HEK293 (cell line): ENCODE measurements around the gene FCHSD1.

Source experiments
- ATF2 ChIP-seq: fragments of 450-650 bp; formaldehyde crosslinking; IDR thresholded peaks from 2 replicates; pipeline ENCODE4 v1.5.1; 2016; ENCODE audit warnings: missing biosample characterization, missing genetic modification characterization, low read depth
- BCL11A ChIP-seq: fragments of 450-650 bp; formaldehyde crosslinking; IDR thresholded peaks from 2 replicates; pipeline ENCODE4 v1.5.1; 2016; ENCODE audit warnings: low read depth, missing biosample characterization, missing genetic modification characterization
- EGR2 ChIP-seq: fragments of 450-650 bp; formaldehyde crosslinking; IDR thresholded peaks from 2 replicates; pipeline ENCODE4 v1.5.1; 2016; ENCODE audit warnings: low read depth, missing biosample characterization, missing genetic modification characterization
- GLI2 ChIP-seq: fragments of 450-650 bp; formaldehyde crosslinking; IDR thresholded peaks from 2 replicates; pipeline ENCODE4; 2017; ENCODE audit warnings: missing biosample characterization, missing genetic modification characterization, low read depth, borderline replicate concordance
- GLIS2 ChIP-seq: fragments of 450-650 bp; formaldehyde crosslinking; IDR thresholded peaks from 2 replicates; pipeline ENCODE4 v1.5.1; 2016; ENCODE audit warnings: missing biosample characterization, missing genetic modification characterization
- KLF10 ChIP-seq: fragments of 450-650 bp; IDR thresholded peaks from 2 replicates; pipeline ENCODE4 v1.5.1; 2018; ENCODE audit warnings: missing biosample characterization, mild to moderate bottlenecking, missing genetic modification characterization
- KLF16 ChIP-seq: fragments of 450-650 bp; formaldehyde crosslinking; IDR thresholded peaks from 2 replicates; pipeline ENCODE4 v1.5.1; 2017; ENCODE audit warnings: missing biosample characterization, missing genetic modification characterization
- KLF7 ChIP-seq: fragments of 450-650 bp; formaldehyde crosslinking; IDR thresholded peaks from 2 replicates; pipeline ENCODE4 v1.5.1; 2016; ENCODE audit warnings: missing biosample characterization, missing genetic modification characterization, borderline replicate concordance
- KLF8 ChIP-seq: fragments of 450-650 bp; formaldehyde crosslinking; IDR thresholded peaks from 2 replicates; pipeline ENCODE4 v1.5.1; 2016; ENCODE audit warnings: missing biosample characterization, missing genetic modification characterization
- OVOL3 ChIP-seq: fragments of 450-650 bp; formaldehyde crosslinking; IDR thresholded peaks from 2 replicates; pipeline ENCODE4 v1.5.1; 2016; ENCODE audit warnings: missing biosample characterization, missing genetic modification characterization
- PATZ1 ChIP-seq: fragments of 450-650 bp; formaldehyde crosslinking; IDR thresholded peaks from 2 replicates; pipeline ENCODE4 v1.5.1; 2016; ENCODE audit warnings: missing biosample characterization, missing genetic modification characterization
- PRDM6 ChIP-seq: fragments of 450-650 bp; formaldehyde crosslinking; IDR thresholded peaks from 2 replicates; pipeline ENCODE4 v1.5.1; 2017; ENCODE audit warnings: missing biosample characterization, missing genetic modification characterization
- SETDB1 ChIP-seq: IDR thresholded peaks from one replicate; pipeline ENCODE4 v1.6.1; 2017; ENCODE audit warnings: mild to moderate bottlenecking, low read length, moderate library complexity, mixed read lengths; ENCODE audit not compliant: insufficient read length
- SP7 ChIP-seq: fragments of 450-650 bp; formaldehyde crosslinking; IDR thresholded peaks from 2 replicates; pipeline ENCODE4 v1.5.1; 2016; ENCODE audit warnings: missing biosample characterization, missing genetic modification characterization
- ZBTB20 ChIP-seq: fragments of 450-650 bp; formaldehyde crosslinking; IDR thresholded peaks from 2 replicates; pipeline ENCODE4 v1.5.1; 2016; ENCODE audit warnings: missing biosample characterization, missing genetic modification characterization
- ZFP3 ChIP-seq: fragments of 450-650 bp; formaldehyde crosslinking; IDR thresholded peaks from 2 replicates; pipeline ENCODE4 v1.5.1; 2016; ENCODE audit warnings: low read depth, missing biosample characterization, missing genetic modification characterization
- ZFP37 ChIP-seq: fragments of 450-650 bp; formaldehyde crosslinking; IDR thresholded peaks from 2 replicates; pipeline ENCODE4 v1.5.1; 2016; ENCODE audit warnings: missing biosample characterization, missing genetic modification characterization
- ZIC2 ChIP-seq: fragments of 450-650 bp; formaldehyde crosslinking; IDR thresholded peaks from 2 replicates; pipeline ENCODE4 v1.5.1; 2016; ENCODE audit warnings: missing biosample characterization, missing genetic modification characterization
- ZNF121 ChIP-seq: fragments of 450-650 bp; formaldehyde crosslinking; IDR thresholded peaks from 2 replicates; pipeline ENCODE4 v1.5.1; 2016; ENCODE audit warnings: missing biosample characterization, missing genetic modification characterization
- ZNF2 ChIP-seq: fragments of 450-650 bp; formaldehyde crosslinking; IDR thresholded peaks from 2 replicates; pipeline ENCODE4 v1.5.1; 2016; ENCODE audit warnings: missing biosample characterization, missing genetic modification characterization
- ZNF221 ChIP-seq: fragments of 450-650 bp; formaldehyde crosslinking; IDR thresholded peaks from 2 replicates; pipeline ENCODE4 v1.5.1; 2017; ENCODE audit warnings: missing biosample characterization, missing genetic modification characterization, borderline replicate concordance
- ZNF23 ChIP-seq: fragments of 450-650 bp; formaldehyde crosslinking; IDR thresholded peaks from 2 replicates; pipeline ENCODE4 v1.5.1; 2016; ENCODE audit warnings: missing biosample characterization, missing genetic modification characterization, borderline replicate concordance
- ZNF335 ChIP-seq: fragments of 450-650 bp; formaldehyde crosslinking; conservative IDR thresholded peaks from 2 replicates; pipeline ENCODE4 v1.5.1; 2016; ENCODE audit warnings: missing biosample characterization, missing genetic modification characterization
- ZNF362 ChIP-seq: fragments of 450-650 bp; formaldehyde crosslinking; IDR thresholded peaks from 2 replicates; pipeline ENCODE4 v1.5.1; 2016; ENCODE audit warnings: missing biosample characterization, missing genetic modification characterization
- ZNF501 ChIP-seq: fragments of 450-650 bp; formaldehyde crosslinking; IDR thresholded peaks from 2 replicates; pipeline ENCODE4 v1.5.1; 2016; ENCODE audit warnings: missing biosample characterization, missing genetic modification characterization
- ZNF544 ChIP-seq: fragments of 450-650 bp; formaldehyde crosslinking; IDR thresholded peaks from 2 replicates; pipeline ENCODE4 v1.5.0; 2017; ENCODE audit warnings: missing biosample characterization, missing genetic modification characterization
- ZNF600 ChIP-seq: fragments of 450-650 bp; formaldehyde crosslinking; IDR thresholded peaks from 2 replicates; pipeline ENCODE4 v1.5.1; 2016; ENCODE audit warnings: missing biosample characterization, missing genetic modification characterization
- ZNF629 ChIP-seq: fragments of 450-650 bp; formaldehyde crosslinking; IDR thresholded peaks from 2 replicates; pipeline ENCODE4 v1.5.1; 2017; ENCODE audit warnings: missing biosample characterization, missing genetic modification characterization
- ZNF639 ChIP-seq: fragments of 450-650 bp; formaldehyde crosslinking; IDR thresholded peaks from 2 replicates; pipeline ENCODE4 v1.5.1; 2016; ENCODE audit warnings: missing biosample characterization, missing genetic modification characterization
- ZNF670 ChIP-seq: fragments of 450-650 bp; formaldehyde crosslinking; IDR thresholded peaks from 2 replicates; pipeline ENCODE4 v1.5.1; 2016; ENCODE audit warnings: missing biosample characterization, missing genetic modification characterization, low read depth
- ZNF777 ChIP-seq: fragments of 450-650 bp; formaldehyde crosslinking; IDR thresholded peaks from 2 replicates; pipeline ENCODE4 v1.5.1; 2017; ENCODE audit warnings: missing biosample characterization, missing genetic modification characterization, borderline replicate concordance
- ZNF837 ChIP-seq: fragments of 450-650 bp; formaldehyde crosslinking; IDR thresholded peaks from 2 replicates; pipeline ENCODE4 v1.5.1; 2016; ENCODE audit warnings: missing biosample characterization, missing genetic modification characterization
- ZSCAN23 ChIP-seq: fragments of 450-650 bp; formaldehyde crosslinking; IDR thresholded peaks from 2 replicates; pipeline ENCODE4 v1.5.1; 2016; ENCODE audit warnings: missing biosample characterization, missing genetic modification characterization

Gene FCHSD1

GRCh38 chr5:141618030-141618803, 33.0 kb downstream of the FCHSD1 start (continued):
- TF ChIP-seq PRDM6 (tag by site-specific recombination) (peak; percentile 13), ZIC2 (tag by site-specific recombination) (0 out of 2 replicates have a peak, but pooled peaks have one; percentile 7), KLF7 (tag by site-specific recombination) (no peak; the same call in 1 of the 2 replicates), ZNF335 (peak; percentile 95), ZFP37 (tag by site-specific recombination) (peak; percentile 78; the same call in 1 of the 2 replicates), ZNF777 (tag by site-specific recombination) (peak; percentile 19; the same call in 1 of the 2 replicates), BCL11A (tag by site-specific recombination) (peak; percentile 66; the same call in 1 of the 2 replicates), ZBTB20 (tag by site-specific recombination) (peak; percentile 61), SP7 (0 out of 2 replicates have a peak, but pooled peaks have one; percentile 47), ZFP3 (tag by site-specific recombination) (no peak), ATF2 (tag by site-specific recombination) (0 out of 2 replicates have a peak, but pooled peaks have one; percentile 6), ZNF837 (tag by site-specific recombination) (no peak), ZNF2 (tag by site-specific recombination) (peak; percentile 69; the same call in 1 of the 2 replicates), ZNF670 (tag by site-specific recombination) (no peak), KLF10 (tag by site-specific recombination) (peak; percentile 2; the same call in 1 of the 2 replicates), OVOL3 (tag by site-specific recombination) (no peak), ZNF23 (no peak), ZNF600 (tag by site-specific recombination) (0 out of 2 replicates have a peak, but pooled peaks have one; percentile 57), GLIS2 (tag by site-specific recombination) (peak; percentile 87), ZNF629 (0 out of 2 replicates have a peak, but pooled peaks have one; percentile 55), KLF8 (tag by site-specific recombination) (peak; percentile 92), KLF16 (peak; percentile 79), EGR2 (tag by site-specific recombination) (peak; percentile 16; the same call in 1 of the 2 replicates), ZNF544 (tag by site-specific recombination) (no peak), SETDB1 (no peak), ZNF639 (tag by site-specific recombination) (0 out of 2 replicates have a peak, but pooled peaks have one; percentile 31), ZNF121 (tag by site-specific recombination) (peak; percentile 11; the same call in 1 of the 2 replicates), ZSCAN23 (tag by site-specific recombination) (no peak), ZNF221 (tag by site-specific recombination) (no peak), GLI2 (tag by site-specific recombination) (0 out of 2 replicates have a peak, but pooled peaks have one; percentile 1), ZNF362 (tag by site-specific recombination) (peak; percentile 79; the same call in 1 of the 2 replicates), ZNF501 (peak; percentile 65), PATZ1 (tag by site-specific recombination) (peak; percentile 80)
